K562 (cell line): Measurements from ENCODE around the gene TMEM39B. TPM values are rescaled to one million over a fixed set of nuclear protein-coding genes. Genes with fewer than 3 reads are reported as not detected.

Experiments used
- ARNT ChIP-seq, 2 experiments: fragments of 450-650 bp; IDR thresholded peaks; 2 replicates each; pipeline ENCODE4 v1.6.1; 2016; ENCODE audit warnings: mild to moderate bottlenecking in 1 of 2
- C11orf30 ChIP-seq: fragments of 450-650 bp; IDR thresholded peaks from 2 replicates; pipeline ENCODE4 v1.6.1; 2016; ENCODE audit warnings: low read depth, mild to moderate bottlenecking
- CBX5 ChIP-seq: IDR thresholded peaks from 2 replicates; pipeline ENCODE4 v1.6.1; 2014; ENCODE audit warnings: low read depth, borderline replicate concordance
- CEBPG ChIP-seq, 3 experiments: fragments of 200-800 bp in 1 of 3; sonication (Bioruptor generic) in 1 of 3; sonication (generic) in 1 of 3; formaldehyde crosslinking in 1 of 3; IDR thresholded peaks in 2 of 3; conservative IDR thresholded peaks in 1 of 3; 2 replicates each; pipeline versions ENCODE4 v1.6.1 to v1.8.0; 2016 to 2022; ENCODE audit warnings: missing compliant biosample characterization in 2 of 3, missing genetic modification characterization in 2 of 3, mild to moderate bottlenecking in 1 of 3, missing genetic modification reagents in 1 of 3
- CREB3L1 ChIP-seq: fragments of 450-650 bp; IDR thresholded peaks from 2 replicates; pipeline ENCODE4 v1.6.1; 2014; ENCODE audit warnings: low read depth, mild to moderate bottlenecking, moderate library complexity, borderline replicate concordance
- HNRNPK ChIP-seq: fragments of 200-400 bp; formaldehyde crosslinking; IDR thresholded peaks from one replicate; pipeline ENCODE4 v1.6.1; 2018; ENCODE audit warnings: mild to moderate bottlenecking, low read depth, low read length; ENCODE audit not compliant: poor library complexity, severe bottlenecking
- MBD2 ChIP-seq: sonication (generic); IDR thresholded peaks from 2 replicates; pipeline ENCODE4 v1.6.1; 2016; ENCODE audit warnings: low read depth, borderline replicate concordance
- MNT ChIP-seq, 2 experiments: fragments of 450-650 bp; conservative IDR thresholded peaks; 2 replicates each; pipeline ENCODE4 v1.6.1; 2017; ENCODE audit warnings: mild to moderate bottlenecking in 2 of 2, moderate library complexity in 2 of 2
- NR4A1 ChIP-seq, 2 experiments: fragments of 250-450 bp in 1 of 2; fragments of 450-650 bp in 1 of 2; sonication (Bioruptor Pico) in 1 of 2; IDR thresholded peaks; 2 replicates each; pipeline versions ENCODE4 v1.4.0 to v1.6.1; 2016 to 2020; ENCODE audit warnings: mild to moderate bottlenecking in 2 of 2, missing compliant biosample characterization in 1 of 2, missing genetic modification characterization in 1 of 2, moderate library complexity in 1 of 2
- SIRT6 ChIP-seq: IDR thresholded peaks from one replicate; pipeline ENCODE4 v1.6.1; 2012; ENCODE audit warnings: low read depth, mild to moderate bottlenecking, control low read depth, inconsistent platforms, low read length, moderate library complexity
- SRSF7 ChIP-seq: fragments of 200-400 bp; formaldehyde crosslinking; optimal IDR thresholded peaks from 2 replicates; pipeline ENCODE3; 2017; ENCODE audit warnings: mild to moderate bottlenecking, low read depth, low read length
- ZNF146 ChIP-seq: IDR thresholded peaks from one replicate; pipeline ENCODE4 v1.6.1; 2018; ENCODE audit warnings: missing compliant biosample characterization; ENCODE audit not compliant: unreplicated experiment
- ZNF232 ChIP-seq: sonication (generic); formaldehyde crosslinking; IDR thresholded peaks from 2 replicates; pipeline ENCODE4 v1.8.0; 2022; ENCODE audit warnings: mild to moderate bottlenecking, missing genetic modification reagents
- ZNF280B ChIP-seq: fragments of 250-450 bp; sonication (Bioruptor Pico); IDR thresholded peaks from 2 replicates; pipeline ENCODE4 v1.5.1; 2021; ENCODE audit warnings: mild to moderate bottlenecking
- ZNF316 ChIP-seq: fragments of 450-650 bp; IDR thresholded peaks from 2 replicates; pipeline ENCODE4 v1.6.1; 2016
- ZNF395 ChIP-seq: fragments of 200-800 bp; sonication (Bioruptor generic); IDR thresholded peaks from 2 replicates; pipeline ENCODE4 v1.6.1; 2017; ENCODE audit warnings: missing genetic modification characterization, missing compliant biosample characterization
- ZNF584 ChIP-seq: fragments of 200-800 bp; sonication (Bioruptor generic); IDR thresholded peaks from 2 replicates; pipeline ENCODE4 v1.6.1; 2016; ENCODE audit warnings: low read depth, mild to moderate bottlenecking, missing genetic modification characterization, missing compliant biosample characterization
- ZNF77 ChIP-seq: fragments of 250-450 bp; sonication (Bioruptor Pico); IDR thresholded peaks from 2 replicates; pipeline ENCODE4 v1.5.0; 2020
- polyA plus RNA-seq, 8 experiments: library from polyadenylated mRNA; depleted of rRNA in 4 of 8; stranded (reverse) in 5 of 8; unstranded in 3 of 8; fragments of >200 nt; fragmentation: Nextera tagmentation in 2 of 8; fragmentation: Illumina TruSeq in 1 of 8; extraction: Ambion mirVana in 2 of 8; extraction: Trizol in 1 of 8; gene quantifications; 2 replicates each; pipeline versions ENCODE4 v1.2.1 to v1.2.3, GENCODE V29; 2011 to 2014; ENCODE audit warnings: inconsistent platforms in 1 of 8, missing spikeins in 1 of 8
- total RNA-seq, 7 experiments: library from RNA; depleted of rRNA in 6 of 7; stranded (reverse); fragments of >200 nt in 6 of 7; fragmentation: Illumina TruSeq in 2 of 7; extraction: Trizol in 2 of 7; gene quantifications; 2 replicates each; pipeline versions ENCODE4 v1.2.1 to v1.2.3, GENCODE V29; 2011 to 2021; ENCODE audit warnings: low replicate concordance in 1 of 7

The TMEM39B gene
- total and polyA plus RNA-seq, 9 of the 15 experiments (the other 6 are each of a cell fraction or from before 2014, with no cell fraction given): 0.92 to 28.5 (median 9.7) TPM

GRCh38 chr1:32068957-32069588 is 3.7 kb upstream of the TMEM39B start (continued):
- TF ChIP-seq SRSF7 (no peak), CREB3L1 (no peak), HNRNPK (no peak), ZNF146 (no peak), ZNF584 (no peak), SIRT6 (no peak), MNT (conservative IDR thresholded peaks at IDR 0.05) (no peak), ARNT (IDR thresholded peaks at IDR 0.05) (no peak), CEBPG (CRISPR knock-in tag; IDR thresholded peaks at IDR 0.05) (no peak), CEBPG (tag; conservative IDR thresholded peaks at IDR 0.05 in 1 of 2, IDR thresholded peaks at IDR 0.05 in 1 of 2) (no peak), ZNF395 (CRISPR knock-in tag) (no peak), ZNF232 (CRISPR knock-in tag) (no peak), ZNF316 (peak; percentile 95), NR4A1 (CRISPR knock-in tag; IDR thresholded peaks at IDR 0.05) (no peak), NR4A1 (tag; IDR thresholded peaks at IDR 0.05) (no peak), MBD2 (no peak), C11orf30 (peak; percentile 89), CBX5 (no peak), ZNF280B (no peak), ZNF77 (CRISPR knock-in tag) (no peak)
